ENCODE results near the gene BACE2.

BACE2 gene

GRCh38 chr21:41226853-41227252 lies 58.9 kb downstream of the BACE2 start:
- POLR2A ChIA-PET, result no interaction called here
- CTCF ChIA-PET, result no interaction called here
- TF ChIP-seq SUZ12 (IDR thresholded peaks at IDR 0.05) (no peak), NFRKB (IDR thresholded peaks at IDR 0.05) (no peak), ZNF384 (IDR thresholded peaks at IDR 0.05) (no peak), SP1 (IDR thresholded peaks at IDR 0.05) (no peak), L3MBTL2 (conservative IDR thresholded peaks at IDR 0.05) (no peak), HDGF (IDR thresholded peaks at IDR 0.05; ENCODE audit: borderline replicate concordance) (no peak), LEF1 (IDR thresholded peaks at IDR 0.05; ENCODE audit: borderline replicate concordance) (no peak), FOXM1 (IDR thresholded peaks at IDR 0.05; ENCODE audit: borderline replicate concordance) (no peak), ELF4 (IDR thresholded peaks at IDR 0.05) (no peak), ARNT (IDR thresholded peaks at IDR 0.05) (no peak), PKNOX1 (IDR thresholded peaks at IDR 0.05) (no peak), TARDBP (IDR thresholded peaks at IDR 0.05) (no peak), FOXK2 (IDR thresholded peaks at IDR 0.05) (no peak), CTBP1 (IDR thresholded peaks at IDR 0.05; ENCODE audit: borderline replicate concordance) (no peak), BHLHE40 (IDR thresholded peaks at IDR 0.05; ENCODE audit: borderline replicate concordance) (no peak), FOXA1 (IDR thresholded peaks at IDR 0.05) (no peak)
- DNase-seq (ENCODE audit: extremely low spot score), result no peak

- POLR2A ChIA-PET, result no interaction called here
- CTCF ChIA-PET, result no interaction called here
- TF ChIP-seq SUZ12 (IDR thresholded peaks at IDR 0.05), result no peak
- no peak for TF ChIP-seq ELF4 (IDR thresholded peaks at IDR 0.05)
- no peak for TF ChIP-seq ARNT (IDR thresholded peaks at IDR 0.05)
- TF ChIP-seq FOXA1 (IDR thresholded peaks at IDR 0.05), result no peak
- TF ChIP-seq NFRKB (IDR thresholded peaks at IDR 0.05), result no peak
- no peak for TF ChIP-seq FOXM1 (IDR thresholded peaks at IDR 0.05; ENCODE audit: borderline replicate concordance)
- TF ChIP-seq ZNF384 (IDR thresholded peaks at IDR 0.05), result no peak
- TF ChIP-seq L3MBTL2 (conservative IDR thresholded peaks at IDR 0.05), result no peak
- TF ChIP-seq CTBP1 (IDR thresholded peaks at IDR 0.05; ENCODE audit: borderline replicate concordance), result no peak
- no peak for TF ChIP-seq SP1 (IDR thresholded peaks at IDR 0.05)
- no peak for TF ChIP-seq TARDBP (IDR thresholded peaks at IDR 0.05)
- no peak for TF ChIP-seq HDGF (IDR thresholded peaks at IDR 0.05; ENCODE audit: borderline replicate concordance)
- TF ChIP-seq LEF1 (IDR thresholded peaks at IDR 0.05; ENCODE audit: borderline replicate concordance), result no peak
- TF ChIP-seq BHLHE40 (IDR thresholded peaks at IDR 0.05; ENCODE audit: borderline replicate concordance), result no peak
- no peak for TF ChIP-seq PKNOX1 (IDR thresholded peaks at IDR 0.05)
- no peak for TF ChIP-seq FOXK2 (IDR thresholded peaks at IDR 0.05)
- no peak for DNase-seq (ENCODE audit: extremely low spot score)
Observed at GRCh38 chr21:41227357-41228005, 59.5 kb downstream of the BACE2 start.

GRCh38 chr21:41228006-41228370 lies 60.0 kb downstream of the BACE2 start:
- TF ChIP-seq BHLHE40 (IDR thresholded peaks at IDR 0.05; ENCODE audit: borderline replicate concordance), result no peak
- TF ChIP-seq FOXK2 (IDR thresholded peaks at IDR 0.05), result no peak
- TF ChIP-seq FOXM1 (IDR thresholded peaks at IDR 0.05; ENCODE audit: borderline replicate concordance), result no peak
- TF ChIP-seq TARDBP (IDR thresholded peaks at IDR 0.05), result no peak
- TF ChIP-seq PKNOX1 (IDR thresholded peaks at IDR 0.05), result no peak
- TF ChIP-seq ZNF384 (IDR thresholded peaks at IDR 0.05), result no peak
- TF ChIP-seq HDGF (IDR thresholded peaks at IDR 0.05; ENCODE audit: borderline replicate concordance), result no peak
- TF ChIP-seq ARNT (IDR thresholded peaks at IDR 0.05), result no peak
- no peak for TF ChIP-seq NFRKB (IDR thresholded peaks at IDR 0.05)
- TF ChIP-seq LEF1 (IDR thresholded peaks at IDR 0.05; ENCODE audit: borderline replicate concordance), result no peak
- TF ChIP-seq L3MBTL2 (conservative IDR thresholded peaks at IDR 0.05), result no peak
- no peak for TF ChIP-seq ELF4 (IDR thresholded peaks at IDR 0.05)
- TF ChIP-seq CTBP1 (IDR thresholded peaks at IDR 0.05; ENCODE audit: borderline replicate concordance), result no peak
- no peak for TF ChIP-seq SUZ12 (IDR thresholded peaks at IDR 0.05)
- no peak for TF ChIP-seq SP1 (IDR thresholded peaks at IDR 0.05)
- TF ChIP-seq FOXA1 (IDR thresholded peaks at IDR 0.05), result no peak
- ChIA-PET POLR2A (no interaction called here), CTCF (no interaction called here)
- no peak for DNase-seq (ENCODE audit: extremely low spot score)

- ChIA-PET CTCF (no interaction called here), POLR2A (no interaction called here)
- no peak for TF ChIP-seq NFRKB (IDR thresholded peaks at IDR 0.05)
- TF ChIP-seq ZNF384 (IDR thresholded peaks at IDR 0.05), result no peak
- TF ChIP-seq CTBP1 (IDR thresholded peaks at IDR 0.05; ENCODE audit: borderline replicate concordance), result no peak
- TF ChIP-seq SP1 (IDR thresholded peaks at IDR 0.05), result no peak
- no peak for TF ChIP-seq LEF1 (IDR thresholded peaks at IDR 0.05; ENCODE audit: borderline replicate concordance)
- no peak for TF ChIP-seq ELF4 (IDR thresholded peaks at IDR 0.05)
- no peak for TF ChIP-seq BHLHE40 (IDR thresholded peaks at IDR 0.05; ENCODE audit: borderline replicate concordance)
- no peak for TF ChIP-seq TARDBP (IDR thresholded peaks at IDR 0.05)
- no peak for TF ChIP-seq HDGF (IDR thresholded peaks at IDR 0.05; ENCODE audit: borderline replicate concordance)
- TF ChIP-seq PKNOX1 (IDR thresholded peaks at IDR 0.05), result no peak
- no peak for TF ChIP-seq L3MBTL2 (conservative IDR thresholded peaks at IDR 0.05)
- TF ChIP-seq ARNT (IDR thresholded peaks at IDR 0.05), result no peak
- no peak for TF ChIP-seq SUZ12 (IDR thresholded peaks at IDR 0.05)
- TF ChIP-seq FOXA1 (IDR thresholded peaks at IDR 0.05), result no peak
- no peak for TF ChIP-seq FOXK2 (IDR thresholded peaks at IDR 0.05)
- no peak for TF ChIP-seq FOXM1 (IDR thresholded peaks at IDR 0.05; ENCODE audit: borderline replicate concordance)
- no peak for DNase-seq (ENCODE audit: extremely low spot score)
Observed at GRCh38 chr21:41228492-41228891, 60.5 kb downstream of the BACE2 start.

GRCh38 chr21:41228958-41229357 lies 61.0 kb downstream of the BACE2 start:
- CTCF ChIA-PET, result no interaction called here
- TF ChIP-seq SP1 (IDR thresholded peaks at IDR 0.05), result no peak
- TF ChIP-seq ARNT (IDR thresholded peaks at IDR 0.05), result no peak
- DNase-seq (ENCODE audit: extremely low spot score), result no peak

More at GRCh38 chr21:41228958-41229357, 61.0 kb downstream of the BACE2 start:
- POLR2A ChIA-PET, result no interaction called here
